ENCODE data around the gene HLA-A.

HLA-A gene

GRCh38 chr6:29965873-29966601 is 23.7 kb downstream of the HLA-A start:
- peak overlapping the region in 6 of 7 experiments; percentile 38 to 72 (median 58) for H3K4me3 ChIP-seq (ENCODE audit: control insufficient read depth in 1 of 7, extremely low read depth in 1 of 7, insufficient read depth in 4 of 7, low read depth in 2 of 7, low read length in 6 of 7)
- H3K4me1 ChIP-seq (ENCODE audit: control extremely low read depth in 1 of 4, control insufficient read depth in 4 of 4, insufficient read depth in 4 of 4, low read length in 3 of 4): peaks cover 12 to 42% (median 32%) of the 10 kb centered on the region in 4 experiments
- no peaks in the 10 kb centered on the region for H3K36me3 ChIP-seq (ENCODE audit: control insufficient read depth in 4 of 4, insufficient read depth in 4 of 4, low read length in 3 of 4)
- ChIA-PET CTCF (interaction anchor here (0.6 to 5.9 kb wide), 9 partner anchors 18 to 228 kb away, joined by 3 to 28 read pairs (median 4); no protein-coding TSS in a partner anchor), POLR2A (no interaction called here)
- DNase-seq: peak; percentile 59 to 80 (median 62)
- WGBS (ENCODE audit: insufficient coverage): 0% methylated on average over 5 of the region's 8 CpGs
- no peaks in the 10 kb centered on the region for H3K27me3 ChIP-seq (replicated peaks in 2 of 5; ENCODE audit: control insufficient read depth in 4 of 5, insufficient read depth in 5 of 5, low read length in 4 of 5)
- H3K27ac ChIP-seq (ENCODE audit: insufficient read depth in 1 of 2, low read depth in 1 of 2, low read length in 2 of 2, poor library complexity in 1 of 2, severe bottlenecking in 2 of 2): peak overlapping the region; percentile 66 to 92
- no peaks in the 10 kb centered on the region for H3K9me3 ChIP-seq (ENCODE audit: control extremely low read depth in 1 of 5, control insufficient read depth in 4 of 5, insufficient read depth in 2 of 5, low read depth in 1 of 5, low read length in 4 of 5)

GRCh38 chr6:29967379-29968010 is 25.2 kb downstream of the HLA-A start:
- WGBS (ENCODE audit: insufficient coverage): no CpG with 5 or more reads among the region's 4 CpGs
- POLR2A ChIA-PET: interaction anchor here (0.7 to 0.8 kb wide), 2 partner anchors 22 to 45 kb away, joined by 4 to 6 read pairs; no protein-coding TSS in a partner anchor
- DNase-seq: peak; percentile 42 to 66 (median 61)

GRCh38 chr6:29968130-29968529 is 25.8 kb downstream of the HLA-A start:
- no peaks in the 10 kb centered on the region for H3K27me3 ChIP-seq (replicated peaks in 2 of 5; ENCODE audit: control insufficient read depth in 4 of 5, insufficient read depth in 5 of 5, low read length in 4 of 5)
- H3K4me1 ChIP-seq (ENCODE audit: control extremely low read depth in 1 of 4, control insufficient read depth in 4 of 4, insufficient read depth in 4 of 4, low read length in 3 of 4): peaks cover 12 to 42% (median 32%) of the 10 kb centered on the region in 4 experiments
- H3K27ac ChIP-seq (ENCODE audit: insufficient read depth in 1 of 2, low read depth in 1 of 2, low read length in 2 of 2, poor library complexity in 1 of 2, severe bottlenecking in 2 of 2): peak overlapping the region in 1 of 2 experiments; percentile 29
- 78% methylated on average over 1 of the region's 2 CpGs for WGBS (ENCODE audit: insufficient coverage)
- no peak overlapping the region for H3K4me3 ChIP-seq (ENCODE audit: control insufficient read depth in 1 of 7, extremely low read depth in 1 of 7, insufficient read depth in 4 of 7, low read depth in 2 of 7, low read length in 6 of 7)
- ChIA-PET CTCF (interaction anchor here (0.8 to 5.9 kb wide), 14 partner anchors 16 to 208 kb away, joined by 3 to 28 read pairs (median 4); no protein-coding TSS in a partner anchor), POLR2A (interaction anchor here (0.7 kb wide), 1 partner anchor 44 kb away, joined by 6 read pairs; no protein-coding TSS in a partner anchor)
- no peak for DNase-seq
- no peaks in the 10 kb centered on the region for H3K9me3 ChIP-seq (ENCODE audit: control extremely low read depth in 1 of 5, control insufficient read depth in 4 of 5, insufficient read depth in 2 of 5, low read depth in 1 of 5, low read length in 4 of 5)
- no peaks in the 10 kb centered on the region for H3K36me3 ChIP-seq (ENCODE audit: control insufficient read depth in 4 of 4, insufficient read depth in 4 of 4, low read length in 3 of 4)

More at GRCh38 chr6:29967379-29968010, 25.2 kb downstream of the HLA-A start:
- H3K4me1 ChIP-seq (ENCODE audit: control extremely low read depth in 1 of 4, control insufficient read depth in 4 of 4, insufficient read depth in 4 of 4, low read length in 3 of 4): peaks cover 12 to 42% (median 32%) of the 10 kb centered on the region in 4 experiments
- H3K27ac ChIP-seq (ENCODE audit: insufficient read depth in 1 of 2, low read depth in 1 of 2, low read length in 2 of 2, poor library complexity in 1 of 2, severe bottlenecking in 2 of 2): peak overlapping the region in 1 of 2 experiments; percentile 92
- H3K9me3 ChIP-seq (ENCODE audit: control extremely low read depth in 1 of 5, control insufficient read depth in 4 of 5, insufficient read depth in 2 of 5, low read depth in 1 of 5, low read length in 4 of 5): no peaks in the 10 kb centered on the region
- CTCF ChIA-PET: interaction anchor here (0.8 to 5.9 kb wide), 16 partner anchors 15 to 207 kb away, joined by 3 to 28 read pairs (median 4); no protein-coding TSS in a partner anchor
- no peaks in the 10 kb centered on the region for H3K36me3 ChIP-seq (ENCODE audit: control insufficient read depth in 4 of 4, insufficient read depth in 4 of 4, low read length in 3 of 4)
- H3K4me3 ChIP-seq (ENCODE audit: control insufficient read depth in 1 of 7, extremely low read depth in 1 of 7, insufficient read depth in 4 of 7, low read depth in 2 of 7, low read length in 6 of 7): no peak overlapping the region
- H3K27me3 ChIP-seq (replicated peaks in 2 of 5; ENCODE audit: control insufficient read depth in 4 of 5, insufficient read depth in 5 of 5, low read length in 4 of 5): no peaks in the 10 kb centered on the region

- Histone ChIP-seq H3K27me3 (replicated peaks in 2 of 5; ENCODE audit: control insufficient read depth in 4 of 5, insufficient read depth in 5 of 5, low read length in 4 of 5) (peaks cover 0 to 2% (median 0%) of the 10 kb centered on the region in 5 experiments), H3K36me3 (ENCODE audit: control insufficient read depth in 4 of 4, insufficient read depth in 4 of 4, low read length in 3 of 4) (no peaks in the 10 kb centered on the region), H3K4me3 (ENCODE audit: control insufficient read depth in 1 of 7, extremely low read depth in 1 of 7, insufficient read depth in 4 of 7, low read depth in 2 of 7, low read length in 6 of 7) (no peak overlapping the region), H3K4me1 (ENCODE audit: control extremely low read depth in 1 of 4, control insufficient read depth in 4 of 4, insufficient read depth in 4 of 4, low read length in 3 of 4) (peaks cover 12 to 40% (median 32%) of the 10 kb centered on the region in 4 experiments), H3K9me3 (ENCODE audit: control extremely low read depth in 1 of 5, control insufficient read depth in 4 of 5, insufficient read depth in 2 of 5, low read depth in 1 of 5, low read length in 4 of 5) (no peaks in the 10 kb centered on the region), H3K27ac (ENCODE audit: insufficient read depth in 1 of 2, low read depth in 1 of 2, low read length in 2 of 2, poor library complexity in 1 of 2, severe bottlenecking in 2 of 2) (no peak overlapping the region)
- DNase-seq: no peak
- ChIA-PET POLR2A (no interaction called here), CTCF (interaction anchor here (1.2 to 5.9 kb wide), 3 partner anchors 27 to 121 kb away, joined by 3 to 28 read pairs (median 17); partner anchors contain the start of gene HLA-A)
- WGBS (ENCODE audit: insufficient coverage): no CpG with 5 or more reads among the region's 2 CpGs
Observed at GRCh38 chr6:29968905-29969304, 26.6 kb downstream of the HLA-A start.

- no peak for DNase-seq
- Histone ChIP-seq H3K36me3 (ENCODE audit: control insufficient read depth in 4 of 4, insufficient read depth in 4 of 4, low read length in 3 of 4) (no peaks in the 10 kb centered on the region), H3K27me3 (replicated peaks in 2 of 5; ENCODE audit: control insufficient read depth in 4 of 5, insufficient read depth in 5 of 5, low read length in 4 of 5) (peaks cover under 1 to 12% (median 9%) of the 10 kb centered on the region in 5 experiments), H3K4me3 (ENCODE audit: control insufficient read depth in 1 of 7, extremely low read depth in 1 of 7, insufficient read depth in 4 of 7, low read depth in 2 of 7, low read length in 6 of 7) (no peak overlapping the region), H3K4me1 (ENCODE audit: control extremely low read depth in 1 of 4, control insufficient read depth in 4 of 4, insufficient read depth in 4 of 4, low read length in 3 of 4) (peaks cover 9 to 36% (median 20%) of the 10 kb centered on the region in 4 experiments), H3K27ac (ENCODE audit: insufficient read depth in 1 of 2, low read depth in 1 of 2, low read length in 2 of 2, poor library complexity in 1 of 2, severe bottlenecking in 2 of 2) (no peak overlapping the region), H3K9me3 (ENCODE audit: control extremely low read depth in 1 of 5, control insufficient read depth in 4 of 5, insufficient read depth in 2 of 5, low read depth in 1 of 5, low read length in 4 of 5) (no peaks in the 10 kb centered on the region)
- CTCF ChIA-PET: interaction anchor here (1.4 kb wide), 1 partner anchor 35 kb away, joined by 3 read pairs; no protein-coding TSS in a partner anchor
- 43% methylated on average over 2 of the region's 2 CpGs for WGBS (ENCODE audit: insufficient coverage)
- POLR2A ChIA-PET: no interaction called here
Observed at GRCh38 chr6:29970711-29971110, 28.4 kb downstream of the HLA-A start.

GRCh38 chr6:29974901-29975560 is 32.7 kb downstream of the HLA-A start:
- no peak overlapping the region for H3K27ac ChIP-seq (ENCODE audit: insufficient read depth in 1 of 2, low read depth in 1 of 2, low read length in 2 of 2, poor library complexity in 1 of 2, severe bottlenecking in 2 of 2)
- H3K36me3 ChIP-seq (ENCODE audit: control insufficient read depth in 4 of 4, insufficient read depth in 4 of 4, low read length in 3 of 4): no peaks in the 10 kb centered on the region
- H3K9me3 ChIP-seq (ENCODE audit: control extremely low read depth in 1 of 5, control insufficient read depth in 4 of 5, insufficient read depth in 2 of 5, low read depth in 1 of 5, low read length in 4 of 5): no peaks in the 10 kb centered on the region
- peaks cover 4 to 25% (median 14%) of the 10 kb centered on the region in 4 experiments for H3K4me1 ChIP-seq (ENCODE audit: control extremely low read depth in 1 of 4, control insufficient read depth in 4 of 4, insufficient read depth in 4 of 4, low read length in 3 of 4)
- ChIA-PET CTCF (interaction anchor here (0.8 to 1.4 kb wide), 3 partner anchors 10 to 39 kb away, joined by 3 to 6 read pairs (median 3); no protein-coding TSS in a partner anchor), POLR2A (interaction anchor here (1.1 kb wide), 1 partner anchor 28 kb away, joined by 3 read pairs; no protein-coding TSS in a partner anchor)
- DNase-seq: peak in 2 of 3 donors; percentile 22 to 31
- peaks cover 10 to 34% (median 18%) of the 10 kb centered on the region in 5 experiments for H3K27me3 ChIP-seq (replicated peaks in 2 of 5; ENCODE audit: control insufficient read depth in 4 of 5, insufficient read depth in 5 of 5, low read length in 4 of 5)
- WGBS (ENCODE audit: insufficient coverage): 9% methylated on average over 17 of the region's 17 CpGs
- H3K4me3 ChIP-seq (ENCODE audit: control insufficient read depth in 1 of 7, extremely low read depth in 1 of 7, insufficient read depth in 4 of 7, low read depth in 2 of 7, low read length in 6 of 7): peak overlapping the region in 5 of 7 experiments; percentile 45 to 77 (median 60)

Measured in common myeloid progenitor, CD34-positive (primary cell).